ENCODE data around the gene DYNC1LI1. TPM values are rescaled to one million over a fixed set of nuclear protein-coding genes. Genes with fewer than 3 reads are reported as not detected.

Gene DYNC1LI1
- total and polyA plus RNA-seq, 9 of the 15 experiments (the other 6 are each of a cell fraction or from before 2014, with no cell fraction given) = 21.0 to 85.4 (median 61.3) TPM

DNA sequence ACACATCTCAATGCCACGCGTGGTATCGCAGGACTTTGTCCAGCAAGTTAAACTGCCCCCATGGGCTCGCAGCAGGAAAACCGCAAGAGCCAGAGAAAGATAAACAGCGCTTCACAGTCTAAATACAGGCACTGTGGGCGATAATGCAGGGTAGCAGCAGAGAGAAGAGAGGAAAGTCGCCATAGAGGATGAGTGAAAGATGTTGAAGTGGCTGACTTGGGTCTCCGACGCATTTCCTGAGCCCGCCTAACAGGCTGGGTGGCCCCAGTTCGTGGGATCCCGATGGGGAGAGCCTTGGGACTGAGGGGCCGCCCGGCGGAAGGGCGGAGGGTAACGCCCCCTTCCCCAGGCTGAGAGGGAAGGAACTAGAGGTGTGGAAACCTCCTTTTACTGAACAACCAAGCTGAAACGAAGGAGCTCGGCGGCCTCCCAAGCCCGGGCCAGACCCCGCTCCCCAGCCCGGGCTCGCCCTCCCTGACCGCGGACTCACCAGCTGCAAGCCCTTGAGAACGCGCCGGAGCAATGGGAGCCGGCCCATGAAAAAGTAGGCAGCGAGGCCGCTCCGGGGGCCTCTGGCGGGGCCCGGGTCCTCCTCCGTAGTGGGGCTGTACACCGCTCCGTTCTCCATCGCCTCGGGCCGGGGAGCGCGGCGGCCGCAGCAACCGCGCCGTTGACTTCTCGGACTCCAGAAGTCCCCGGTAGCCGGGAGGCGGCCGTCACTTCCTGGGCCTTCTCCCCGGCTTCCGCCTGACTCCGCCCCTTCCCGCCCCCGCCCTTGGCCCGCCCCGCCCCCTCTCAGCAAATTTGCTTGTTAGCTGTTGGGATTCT, 68.3 kb downstream of the DYNC1LI1 start, which contains the start of gene CMTM6 (continued):
- TF ChIP-seq, protein P1, sequence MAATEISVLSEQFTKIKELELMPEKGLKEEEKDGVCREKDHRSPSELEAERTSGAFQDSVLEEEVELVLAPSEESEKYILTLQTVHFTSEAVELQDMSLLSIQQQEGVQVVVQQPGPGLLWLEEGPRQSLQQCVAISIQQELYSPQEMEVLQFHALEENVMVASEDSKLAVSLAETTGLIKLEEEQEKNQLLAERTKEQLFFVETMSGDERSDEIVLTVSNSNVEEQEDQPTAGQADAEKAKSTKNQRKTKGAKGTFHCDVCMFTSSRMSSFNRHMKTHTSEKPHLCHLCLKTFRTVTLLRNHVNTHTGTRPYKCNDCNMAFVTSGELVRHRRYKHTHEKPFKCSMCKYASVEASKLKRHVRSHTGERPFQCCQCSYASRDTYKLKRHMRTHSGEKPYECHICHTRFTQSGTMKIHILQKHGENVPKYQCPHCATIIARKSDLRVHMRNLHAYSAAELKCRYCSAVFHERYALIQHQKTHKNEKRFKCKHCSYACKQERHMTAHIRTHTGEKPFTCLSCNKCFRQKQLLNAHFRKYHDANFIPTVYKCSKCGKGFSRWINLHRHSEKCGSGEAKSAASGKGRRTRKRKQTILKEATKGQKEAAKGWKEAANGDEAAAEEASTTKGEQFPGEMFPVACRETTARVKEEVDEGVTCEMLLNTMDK (IDR thresholded peaks at IDR 0.05; ENCODE audit: borderline replicate concordance, insufficient read depth, low read depth, low read length, poor library complexity, severe bottlenecking) = no peak
- TF ChIP-seq, protein P2, sequence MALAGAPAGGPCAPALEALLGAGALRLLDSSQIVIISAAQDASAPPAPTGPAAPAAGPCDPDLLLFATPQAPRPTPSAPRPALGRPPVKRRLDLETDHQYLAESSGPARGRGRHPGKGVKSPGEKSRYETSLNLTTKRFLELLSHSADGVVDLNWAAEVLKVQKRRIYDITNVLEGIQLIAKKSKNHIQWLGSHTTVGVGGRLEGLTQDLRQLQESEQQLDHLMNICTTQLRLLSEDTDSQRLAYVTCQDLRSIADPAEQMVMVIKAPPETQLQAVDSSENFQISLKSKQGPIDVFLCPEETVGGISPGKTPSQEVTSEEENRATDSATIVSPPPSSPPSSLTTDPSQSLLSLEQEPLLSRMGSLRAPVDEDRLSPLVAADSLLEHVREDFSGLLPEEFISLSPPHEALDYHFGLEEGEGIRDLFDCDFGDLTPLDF (CRISPR knock-in tag; IDR thresholded peaks at IDR 0.05) = no peak
- TF ChIP-seq, protein P3, sequence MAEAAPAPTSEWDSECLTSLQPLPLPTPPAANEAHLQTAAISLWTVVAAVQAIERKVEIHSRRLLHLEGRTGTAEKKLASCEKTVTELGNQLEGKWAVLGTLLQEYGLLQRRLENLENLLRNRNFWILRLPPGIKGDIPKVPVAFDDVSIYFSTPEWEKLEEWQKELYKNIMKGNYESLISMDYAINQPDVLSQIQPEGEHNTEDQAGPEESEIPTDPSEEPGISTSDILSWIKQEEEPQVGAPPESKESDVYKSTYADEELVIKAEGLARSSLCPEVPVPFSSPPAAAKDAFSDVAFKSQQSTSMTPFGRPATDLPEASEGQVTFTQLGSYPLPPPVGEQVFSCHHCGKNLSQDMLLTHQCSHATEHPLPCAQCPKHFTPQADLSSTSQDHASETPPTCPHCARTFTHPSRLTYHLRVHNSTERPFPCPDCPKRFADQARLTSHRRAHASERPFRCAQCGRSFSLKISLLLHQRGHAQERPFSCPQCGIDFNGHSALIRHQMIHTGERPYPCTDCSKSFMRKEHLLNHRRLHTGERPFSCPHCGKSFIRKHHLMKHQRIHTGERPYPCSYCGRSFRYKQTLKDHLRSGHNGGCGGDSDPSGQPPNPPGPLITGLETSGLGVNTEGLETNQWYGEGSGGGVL (CRISPR knock-in tag; IDR thresholded peaks at IDR 0.05) = no peak
- no peak for TF ChIP-seq PYGO2 (tag; IDR thresholded peaks at IDR 0.05)
- no peak for TF ChIP-seq KLF6 (CRISPR knock-in tag; IDR thresholded peaks at IDR 0.05; ENCODE audit: borderline replicate concordance)
- TF ChIP-seq PCBP2 (IDR thresholded peaks at IDR 0.05; ENCODE audit: low read depth, low read length, poor library complexity, severe bottlenecking) = no peak
- TF ChIP-seq, protein P4, sequence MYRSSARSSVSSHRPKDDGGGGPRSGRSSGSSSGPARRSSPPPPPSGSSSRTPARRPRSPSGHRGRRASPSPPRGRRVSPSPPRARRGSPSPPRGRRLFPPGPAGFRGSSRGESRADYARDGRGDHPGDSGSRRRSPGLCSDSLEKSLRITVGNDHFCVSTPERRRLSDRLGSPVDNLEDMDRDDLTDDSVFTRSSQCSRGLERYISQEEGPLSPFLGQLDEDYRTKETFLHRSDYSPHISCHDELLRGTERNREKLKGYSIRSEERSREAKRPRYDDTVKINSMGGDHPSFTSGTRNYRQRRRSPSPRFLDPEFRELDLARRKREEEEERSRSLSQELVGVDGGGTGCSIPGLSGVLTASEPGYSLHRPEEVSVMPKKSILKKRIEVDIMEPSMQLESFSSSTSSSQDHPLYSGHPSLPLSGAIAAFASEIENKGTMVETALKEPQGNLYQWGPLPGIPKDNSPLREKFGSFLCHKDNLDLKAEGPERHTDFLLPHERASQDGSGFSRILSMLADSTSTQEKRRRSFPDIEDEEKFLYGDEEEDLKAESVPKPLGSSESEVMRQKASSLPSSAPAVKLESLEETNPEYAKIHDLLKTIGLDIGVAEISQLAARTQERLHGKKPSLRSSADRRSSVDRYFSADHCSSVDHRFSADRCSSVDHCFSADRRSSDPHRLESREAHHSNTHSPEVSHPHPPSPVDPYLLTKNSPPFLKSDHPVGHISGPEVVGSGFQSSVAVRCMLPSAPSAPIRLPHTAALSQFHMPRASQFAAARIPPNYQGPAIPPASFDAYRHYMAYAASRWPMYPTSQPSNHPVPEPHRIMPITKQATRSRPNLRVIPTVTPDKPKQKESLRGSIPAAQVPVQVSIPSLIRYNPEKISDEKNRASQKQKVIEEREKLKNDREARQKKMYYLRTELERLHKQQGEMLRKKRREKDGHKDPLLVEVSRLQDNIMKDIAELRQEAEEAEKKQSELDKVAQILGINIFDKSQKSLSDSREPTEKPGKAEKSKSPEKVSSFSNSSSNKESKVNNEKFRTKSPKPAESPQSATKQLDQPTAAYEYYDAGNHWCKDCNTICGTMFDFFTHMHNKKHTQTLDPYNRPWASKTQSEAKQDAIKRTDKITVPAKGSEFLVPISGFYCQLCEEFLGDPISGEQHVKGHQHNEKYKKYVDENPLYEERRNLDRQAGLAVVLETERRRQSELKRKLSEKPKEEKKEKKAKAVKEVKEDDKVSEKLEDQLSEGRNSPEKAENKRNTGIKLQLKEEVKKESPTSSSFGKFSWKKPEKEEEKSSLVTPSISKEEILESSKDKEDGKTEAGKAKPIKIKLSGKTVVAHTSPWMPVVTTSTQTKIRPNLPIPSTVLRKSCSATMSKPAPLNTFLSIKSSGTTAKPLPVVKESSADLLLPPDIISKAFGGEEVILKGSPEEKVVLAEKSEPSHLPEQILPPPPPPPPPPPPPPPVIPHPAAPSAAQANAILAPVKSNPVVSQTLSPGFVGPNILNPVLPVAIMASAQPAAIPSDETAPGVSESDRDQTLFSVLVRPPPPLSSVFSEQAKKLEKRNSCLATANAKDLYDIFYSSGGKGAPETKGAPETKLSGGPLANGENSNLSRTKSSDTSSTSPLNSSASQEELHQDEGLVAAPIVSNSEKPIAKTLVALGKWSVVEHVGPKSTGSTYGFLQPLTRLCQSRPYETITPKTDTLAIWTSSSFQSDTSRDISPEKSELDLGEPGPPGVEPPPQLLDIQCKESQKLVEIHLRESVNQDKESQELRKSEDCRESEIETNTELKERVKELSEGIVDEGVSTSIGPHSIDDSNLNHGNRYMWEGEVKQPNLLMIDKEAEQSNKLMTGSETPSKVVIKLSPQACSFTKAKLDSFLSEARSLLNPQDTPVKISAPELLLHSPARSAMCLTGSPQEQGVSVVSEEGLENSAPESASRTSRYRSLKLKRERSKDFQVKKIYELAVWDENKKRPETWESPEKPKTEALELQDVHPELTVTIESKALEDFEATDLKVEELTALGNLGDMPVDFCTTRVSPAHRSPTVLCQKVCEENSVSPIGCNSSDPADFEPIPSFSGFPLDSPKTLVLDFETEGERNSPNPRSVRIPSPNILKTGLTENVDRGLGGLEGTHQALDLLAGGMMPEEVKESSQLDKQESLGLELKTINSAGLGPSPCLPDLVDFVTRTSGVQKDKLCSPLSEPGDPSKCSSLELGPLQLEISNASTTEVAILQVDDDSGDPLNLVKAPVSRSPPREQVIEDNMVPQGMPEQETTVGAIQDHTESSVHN (IDR thresholded peaks at IDR 0.05; ENCODE audit: borderline replicate concordance in 1 of 2, low read depth in 1 of 2) = no peak
- TF ChIP-seq, protein P5, sequence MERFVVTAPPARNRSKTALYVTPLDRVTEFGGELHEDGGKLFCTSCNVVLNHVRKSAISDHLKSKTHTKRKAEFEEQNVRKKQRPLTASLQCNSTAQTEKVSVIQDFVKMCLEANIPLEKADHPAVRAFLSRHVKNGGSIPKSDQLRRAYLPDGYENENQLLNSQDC (CRISPR knock-in tag; IDR thresholded peaks at IDR 0.05) = no peak
- no peak for TF ChIP-seq SRSF7 (optimal IDR thresholded peaks at IDR 0.05; ENCODE audit: low read depth, low read length)
- TF ChIP-seq TCF7 (IDR thresholded peaks at IDR 0.05; ENCODE audit: borderline replicate concordance) = no peak
- TF ChIP-seq PHB (CRISPR knock-in tag; IDR thresholded peaks at IDR 0.05) = no peak
- no peak for TF ChIP-seq STAT5B (CRISPR knock-in tag; IDR thresholded peaks at IDR 0.05)

Data from K562 (cell line).